Esophagus squamous epithelium (tissue), 4 donors: ENCODE measurements around the gene LRRC43.

Source experiments
- POLR2A ChIP-seq, 4 donors: fragments of 450-650 bp; IDR thresholded peaks; one replicate each; pipeline ENCODE4 v1.6.1; 2017; ENCODE audit warnings: antibody characterized with exemption in 4 of 4, mild to moderate bottlenecking in 4 of 4, moderate library complexity in 3 of 4
- TF ChIP-seq, protein P1 (sequence below), 6 experiments: fragments of 450-650 bp in 4 of 6; fragments of 200-600 bp in 2 of 6; sonication (generic) in 2 of 6; IDR thresholded peaks; one replicate each; pipeline ENCODE4 v1.5.1; 2016 to 2019; ENCODE audit warnings: antibody characterized with exemption in 6 of 6, mild to moderate bottlenecking in 4 of 6, moderate library complexity in 4 of 6

DNA sequence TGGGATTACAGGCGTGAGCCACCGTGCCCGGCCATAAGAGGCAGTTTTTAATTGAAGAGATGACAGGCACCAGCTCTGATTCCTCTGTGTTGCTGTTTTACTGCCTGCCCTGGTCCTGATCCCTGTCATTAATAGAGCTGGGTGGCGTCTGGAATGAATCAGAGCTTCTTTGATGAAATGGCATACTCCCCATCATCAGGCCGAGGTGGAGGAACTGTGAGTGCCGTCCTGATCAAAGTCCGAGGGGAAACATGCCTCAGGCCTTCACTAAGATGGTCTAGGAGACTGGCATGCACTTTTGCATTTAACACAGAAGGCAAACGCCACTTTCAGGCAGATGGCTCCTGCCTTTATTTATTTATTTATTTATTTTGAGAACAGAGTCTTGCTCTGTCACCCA lies 43.0 kb upstream of the LRRC43 start:
- TF ChIP-seq, protein P1, sequence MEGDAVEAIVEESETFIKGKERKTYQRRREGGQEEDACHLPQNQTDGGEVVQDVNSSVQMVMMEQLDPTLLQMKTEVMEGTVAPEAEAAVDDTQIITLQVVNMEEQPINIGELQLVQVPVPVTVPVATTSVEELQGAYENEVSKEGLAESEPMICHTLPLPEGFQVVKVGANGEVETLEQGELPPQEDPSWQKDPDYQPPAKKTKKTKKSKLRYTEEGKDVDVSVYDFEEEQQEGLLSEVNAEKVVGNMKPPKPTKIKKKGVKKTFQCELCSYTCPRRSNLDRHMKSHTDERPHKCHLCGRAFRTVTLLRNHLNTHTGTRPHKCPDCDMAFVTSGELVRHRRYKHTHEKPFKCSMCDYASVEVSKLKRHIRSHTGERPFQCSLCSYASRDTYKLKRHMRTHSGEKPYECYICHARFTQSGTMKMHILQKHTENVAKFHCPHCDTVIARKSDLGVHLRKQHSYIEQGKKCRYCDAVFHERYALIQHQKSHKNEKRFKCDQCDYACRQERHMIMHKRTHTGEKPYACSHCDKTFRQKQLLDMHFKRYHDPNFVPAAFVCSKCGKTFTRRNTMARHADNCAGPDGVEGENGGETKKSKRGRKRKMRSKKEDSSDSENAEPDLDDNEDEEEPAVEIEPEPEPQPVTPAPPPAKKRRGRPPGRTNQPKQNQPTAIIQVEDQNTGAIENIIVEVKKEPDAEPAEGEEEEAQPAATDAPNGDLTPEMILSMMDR (IDR thresholded peaks at IDR 0.05): no peak
- TF ChIP-seq POLR2A (IDR thresholded peaks at IDR 0.05): no peak
